Measurements from ENCODE around the gene ADAMTSL1.

- TF ChIP-seq EP300 (IDR thresholded peaks at IDR 0.05) (no peak), POLR2A (IDR thresholded peaks at IDR 0.05) (no peak)
These were observed 123.0 kb downstream of the ADAMTSL1 start for GRCh38 chr9:18596920-18597319.
